GM19025 (cell line): ENCODE results near the gene PRCC.

Experiments
- ATAC-seq: cut with Tn5 transposase; IDR thresholded peaks from one replicate; pipeline ENCODE4 v1.9.1; 2021; ENCODE audit warnings: mild to moderate bottlenecking, low read depth, moderate library complexity; ENCODE audit not compliant: unreplicated experiment

Gene PRCC

DNA sequence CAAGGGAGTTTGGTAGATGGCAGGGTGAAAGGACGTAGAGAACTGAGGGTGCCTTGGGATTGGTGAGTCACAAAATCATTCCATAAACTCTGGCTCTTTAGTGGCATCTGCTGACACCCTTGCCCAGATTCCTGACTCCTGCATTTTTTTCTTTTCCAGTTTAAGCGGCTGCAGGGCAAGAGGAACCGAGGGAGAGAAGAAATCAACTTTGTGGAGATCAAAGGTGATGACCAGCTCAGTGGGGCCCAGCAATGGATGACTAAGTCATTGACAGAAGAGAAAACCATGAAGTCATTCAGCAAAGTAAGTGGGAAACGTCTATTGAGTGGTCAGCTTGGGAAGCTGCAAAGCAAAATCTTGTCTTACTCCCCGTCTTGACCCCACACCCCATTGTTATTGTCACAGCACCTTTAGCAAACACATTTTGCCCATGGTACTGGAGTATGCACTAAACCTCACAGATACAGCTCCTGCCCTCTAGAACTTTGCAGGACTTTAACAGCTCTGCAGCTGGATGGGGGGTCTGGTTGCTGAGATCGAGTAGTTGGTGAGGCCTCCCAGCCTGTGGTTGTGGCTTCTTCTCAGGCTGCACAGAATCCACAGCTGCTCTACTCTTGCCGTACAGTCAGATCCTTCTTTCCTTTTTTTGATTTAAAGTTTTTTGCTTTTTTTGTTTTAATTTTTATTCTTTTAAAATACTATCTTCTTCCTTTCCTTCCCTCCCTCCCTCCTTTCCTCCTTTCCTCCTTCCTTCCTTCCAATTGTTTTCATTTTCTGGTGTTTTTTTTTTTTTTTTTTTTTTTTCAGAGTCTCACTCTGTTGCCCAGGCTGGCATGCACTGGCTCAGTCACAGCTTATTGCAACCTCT, 27.4 kb downstream of the PRCC start:
- ATAC-seq: no peak

DNA sequence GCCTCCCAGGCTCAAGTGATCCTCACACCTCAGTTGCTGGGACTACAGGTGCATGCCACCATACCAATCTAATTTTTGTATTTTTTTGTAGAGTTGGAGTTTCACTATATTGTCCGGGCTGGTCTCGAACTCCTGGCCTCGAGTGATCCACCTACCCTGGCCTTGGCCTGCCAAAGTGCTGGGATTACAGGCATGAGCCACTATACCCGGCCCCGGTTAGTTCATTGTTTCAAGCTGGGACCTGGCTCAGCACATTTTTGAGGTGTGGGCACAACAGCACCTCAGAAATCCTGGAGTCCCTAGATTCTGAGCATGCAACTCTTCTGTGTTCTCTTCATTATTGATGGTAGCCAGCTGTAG, 28.0 kb downstream of the PRCC start:
- no peak for ATAC-seq

DNA sequence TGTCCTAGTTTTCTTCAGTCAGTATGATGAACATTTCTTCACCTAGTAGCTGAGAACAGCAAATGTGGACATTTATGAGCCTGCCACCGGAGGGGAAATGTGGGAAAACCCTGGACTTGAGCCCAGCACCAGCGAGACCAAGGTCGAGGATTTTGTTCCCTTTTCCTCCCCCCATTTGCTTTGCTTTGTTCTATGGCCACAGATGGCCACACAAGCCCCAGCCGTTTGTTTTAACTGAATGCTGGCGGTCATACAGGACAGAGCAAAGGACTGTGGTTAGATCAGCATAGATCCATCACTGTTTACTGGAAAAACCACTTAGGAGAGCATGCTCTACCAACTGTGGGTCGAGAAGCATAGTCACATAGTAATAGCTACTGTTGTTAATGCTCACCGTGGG, 28.5 kb downstream of the PRCC start:
- no peak for ATAC-seq

DNA sequence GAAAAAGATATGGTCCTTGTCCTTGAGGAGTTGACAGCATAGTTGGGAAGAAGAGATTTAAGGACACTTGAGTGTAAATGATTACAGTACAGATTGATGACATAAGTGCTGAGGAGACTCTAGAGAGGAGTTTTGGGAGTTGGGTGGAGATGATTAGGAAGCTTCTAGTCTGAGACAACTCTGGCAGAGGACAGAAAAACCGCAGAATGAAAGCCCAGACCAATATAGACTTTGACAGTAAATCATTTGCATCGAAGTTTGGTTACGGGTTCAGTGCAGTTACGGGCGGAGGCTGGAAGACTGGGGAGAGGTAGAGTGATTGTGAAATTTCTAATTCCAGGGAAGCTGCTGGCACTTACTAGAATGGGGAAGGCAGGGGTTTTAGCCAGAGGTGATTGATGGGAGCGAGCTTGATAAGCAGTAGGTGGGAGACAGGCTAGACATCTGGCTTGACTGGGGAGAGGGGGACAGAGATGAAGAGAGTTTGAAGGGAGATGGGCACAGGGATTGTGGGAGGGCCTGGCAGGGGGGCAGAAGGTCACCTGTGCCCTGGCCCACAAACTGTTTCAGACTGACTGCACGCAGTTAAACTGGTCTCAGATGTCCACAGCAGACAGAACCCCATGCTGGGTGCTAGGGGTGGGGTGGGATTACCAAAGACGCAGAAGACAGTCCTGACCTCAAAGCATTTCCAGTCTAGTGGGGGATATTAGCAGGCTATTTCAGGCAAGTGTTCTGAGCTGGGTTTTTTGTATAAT, 29.2 kb downstream of the PRCC start:
- no peak for ATAC-seq

DNA sequence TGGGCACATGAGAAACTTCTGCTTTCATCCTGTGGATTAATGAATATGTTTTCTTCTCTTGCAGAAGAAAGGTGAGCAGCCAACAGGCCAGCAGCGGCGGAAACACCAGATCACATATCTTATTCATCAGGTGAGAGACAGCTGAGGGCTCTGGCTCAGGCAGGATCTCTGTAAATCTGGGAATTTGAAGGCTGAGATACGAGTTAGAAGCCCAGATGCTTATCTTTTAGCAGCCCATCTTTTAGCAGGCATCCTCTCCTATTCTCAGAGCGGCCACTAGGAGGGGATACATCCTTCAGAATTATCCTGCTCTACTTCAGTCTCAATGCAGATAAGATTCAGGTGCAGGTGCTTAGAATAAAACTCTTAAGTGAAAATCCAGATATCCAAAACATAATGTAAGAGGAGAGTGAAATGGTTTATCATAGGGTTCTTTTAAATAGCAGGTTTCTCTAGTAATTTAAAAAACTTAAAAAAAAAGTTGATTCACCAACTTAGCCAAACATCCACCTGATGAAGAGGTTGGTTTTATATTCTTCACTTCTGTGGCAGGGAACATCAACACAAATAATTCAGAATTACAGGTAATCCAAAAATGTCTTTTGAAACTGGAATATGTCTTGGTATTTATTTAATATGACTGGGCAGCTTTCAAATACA, 30.0 kb downstream of the PRCC start:
- no peak for ATAC-seq

DNA sequence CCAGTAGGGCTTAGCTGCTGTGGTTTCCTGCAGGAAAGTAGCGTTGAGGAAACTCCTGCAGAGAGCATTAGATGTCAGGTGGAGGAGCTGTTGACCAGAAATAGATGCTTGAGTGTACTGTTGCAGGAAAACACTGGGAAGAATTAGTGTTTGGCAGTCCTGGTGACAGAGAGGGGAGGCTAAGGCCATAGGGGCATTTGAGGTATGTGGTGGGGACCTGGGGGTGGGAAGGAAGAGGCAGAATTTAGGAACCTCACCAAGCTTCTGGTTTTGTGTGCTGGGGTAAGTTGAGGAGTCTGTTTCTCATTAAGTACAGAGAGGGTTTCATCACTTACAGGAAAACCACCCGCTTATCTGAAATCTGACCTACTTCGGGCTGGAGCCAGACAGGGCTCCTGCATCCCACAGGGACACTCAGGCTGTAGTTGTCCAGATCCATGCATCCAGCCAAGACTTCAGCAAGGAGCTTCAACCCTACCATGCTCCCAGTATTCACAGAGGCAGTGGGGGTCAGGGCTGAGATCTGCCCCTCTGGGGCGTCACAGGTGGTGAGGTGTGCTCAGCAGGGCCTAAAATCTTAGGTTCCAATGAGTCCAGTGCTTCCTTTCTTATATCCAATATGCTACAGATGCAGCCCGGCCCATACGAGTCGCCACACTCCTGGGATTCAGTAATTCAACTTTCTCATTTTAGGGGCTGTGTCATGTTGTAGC, 34.2 kb downstream of the PRCC start:
- no peak for ATAC-seq

DNA sequence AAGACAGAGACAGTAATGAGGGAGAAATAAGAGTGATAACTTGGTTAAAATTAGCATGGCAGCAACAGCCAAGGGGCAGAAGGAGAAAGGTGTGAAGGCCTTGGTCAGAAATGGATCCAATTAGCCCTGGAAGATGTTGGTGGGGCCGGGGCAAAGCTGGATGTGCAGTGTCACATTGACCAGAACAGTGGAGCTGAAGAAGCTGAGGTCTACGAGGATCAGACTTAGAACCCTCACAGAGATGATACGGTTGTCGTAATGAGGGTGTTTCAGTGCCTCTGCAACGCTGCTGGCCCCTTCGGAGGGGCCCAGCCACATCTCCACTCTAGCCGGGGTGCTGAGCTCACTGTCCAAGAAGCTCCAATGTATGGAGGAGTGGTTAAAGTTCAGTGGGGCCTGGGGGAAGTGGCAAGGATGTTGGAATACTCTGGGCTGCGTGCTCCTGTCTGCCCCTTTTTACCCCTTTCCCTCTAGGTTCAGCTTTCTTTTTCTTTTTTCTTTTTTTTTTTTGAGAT, 35.1 kb downstream of the PRCC start:
- ATAC-seq: no peak

DNA sequence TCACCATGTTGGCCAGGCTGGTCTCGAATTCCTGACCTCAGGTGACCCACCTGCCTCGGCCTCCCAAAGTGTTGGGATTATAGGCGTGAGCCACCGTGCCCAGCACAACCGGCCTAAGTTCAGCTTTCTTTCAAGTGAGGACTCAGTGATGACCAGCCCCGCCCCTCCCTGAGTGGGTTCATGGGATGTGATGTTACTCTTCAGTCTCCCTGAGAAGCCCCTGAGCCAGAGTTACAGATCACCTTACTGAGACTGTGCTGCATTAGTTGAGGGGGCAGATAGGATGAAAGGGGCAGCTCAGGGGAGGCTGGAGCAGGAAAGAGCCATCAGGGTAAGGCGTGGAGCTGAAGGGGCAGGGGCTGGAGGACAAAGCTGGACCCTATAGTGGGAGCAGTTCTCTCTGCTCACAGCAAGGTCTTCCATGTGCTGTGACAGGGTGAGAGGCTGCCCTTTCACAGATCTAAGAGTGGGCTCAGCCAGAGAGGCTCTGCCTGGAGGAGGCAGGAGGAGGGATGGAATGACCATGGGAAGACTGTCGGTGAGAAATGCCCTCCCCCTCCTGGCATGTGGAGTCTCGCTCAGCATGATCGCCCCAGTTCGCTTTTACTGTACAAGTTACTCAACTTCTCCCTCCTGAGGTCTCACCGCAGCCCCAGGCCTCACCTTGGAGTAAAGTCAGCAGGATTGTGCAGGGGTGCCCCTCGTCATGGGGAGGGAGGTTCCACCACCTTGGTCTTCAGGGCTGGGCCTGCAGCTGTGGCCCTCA, 35.9 kb downstream of the PRCC start:
- ATAC-seq: no peak

DNA sequence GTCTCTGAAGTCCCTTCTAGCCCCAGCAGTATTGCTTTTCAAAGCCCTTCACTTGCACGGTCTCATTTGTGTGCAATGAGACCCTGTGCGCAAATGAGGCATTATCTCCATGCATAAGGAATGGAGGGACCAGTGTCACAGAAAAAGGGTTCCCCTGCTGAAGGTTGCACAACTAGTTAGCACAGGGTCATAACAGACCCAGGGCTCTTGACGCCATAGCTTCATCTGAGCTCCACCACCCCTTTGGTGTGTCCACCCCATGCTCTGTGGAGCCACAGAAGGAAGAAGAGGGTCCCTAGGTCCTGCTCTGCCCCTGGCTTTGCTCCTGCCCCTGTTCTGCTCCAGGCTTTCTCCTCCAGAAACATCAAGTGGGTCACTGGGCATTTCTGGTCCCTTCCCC, 36.7 kb downstream of the PRCC start:
- no peak for ATAC-seq

DNA sequence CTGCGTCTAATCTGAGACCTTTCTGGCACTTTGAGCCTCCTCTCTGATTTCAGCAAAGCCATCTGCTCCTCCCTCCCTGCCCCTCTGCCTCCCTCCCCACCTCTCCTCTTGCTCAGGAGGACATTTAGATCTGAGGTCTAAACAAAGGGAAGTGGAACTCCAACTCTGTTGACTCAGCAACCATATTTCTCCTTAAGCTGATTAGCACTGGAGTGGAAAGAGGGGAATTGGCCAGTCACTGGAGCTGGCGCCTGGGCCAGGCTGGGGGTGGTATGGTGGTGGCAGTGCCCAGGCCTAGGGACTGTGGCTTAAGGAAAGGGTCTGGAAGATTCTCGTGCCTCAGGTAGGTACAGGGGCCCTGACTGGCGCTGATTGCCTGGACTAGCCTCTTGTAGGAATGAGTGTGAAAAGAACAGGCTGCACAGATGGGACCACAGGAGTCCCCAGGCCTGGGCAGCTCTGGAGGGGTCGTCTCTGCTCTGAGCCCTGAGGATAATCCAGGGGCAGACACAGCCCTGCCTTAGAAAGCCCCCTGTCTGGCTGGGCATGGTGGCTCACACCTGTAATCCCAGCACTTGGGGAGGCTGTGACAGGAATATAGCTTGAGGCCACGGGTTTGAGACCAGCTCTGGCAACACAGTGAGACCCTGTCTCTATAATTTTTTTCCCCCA, 37.4 kb downstream of the PRCC start:
- no peak for ATAC-seq

DNA sequence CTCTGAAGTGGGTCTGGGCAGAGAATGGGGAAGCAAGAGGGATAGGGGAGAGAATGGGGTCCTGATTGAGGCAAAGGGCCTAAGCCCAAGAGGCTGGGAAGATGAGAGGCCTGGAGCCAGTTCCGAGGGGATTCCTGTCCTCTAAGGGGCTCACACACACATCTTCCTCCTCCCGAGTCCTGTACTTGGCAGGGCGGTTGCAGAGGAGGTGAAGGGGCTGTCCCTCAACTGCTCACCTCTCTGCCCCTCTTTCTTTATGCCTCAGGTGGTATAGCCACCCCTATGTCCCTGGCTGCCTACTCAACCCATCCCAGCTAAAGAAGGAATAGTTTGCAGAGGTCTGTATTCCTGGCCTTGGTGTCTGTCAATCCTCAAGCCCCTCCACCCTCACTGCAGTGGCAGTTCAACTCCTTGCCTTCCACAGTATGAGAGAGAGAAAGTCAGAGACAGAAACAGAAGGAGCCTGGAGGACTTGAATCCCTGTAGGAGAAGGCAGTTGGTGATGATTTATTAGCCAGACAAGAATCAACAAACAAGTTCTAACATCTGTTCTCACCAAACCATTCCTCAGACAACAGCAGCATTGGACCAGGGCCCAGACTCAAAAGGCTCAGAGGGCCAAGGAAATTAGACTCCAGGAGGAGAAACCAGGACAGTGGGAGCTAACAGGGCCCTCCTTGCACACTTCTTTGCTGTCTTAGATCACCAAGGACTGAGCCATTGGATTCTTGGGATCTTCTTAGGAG, 38.6 kb downstream of the PRCC start:
- no peak for ATAC-seq

DNA sequence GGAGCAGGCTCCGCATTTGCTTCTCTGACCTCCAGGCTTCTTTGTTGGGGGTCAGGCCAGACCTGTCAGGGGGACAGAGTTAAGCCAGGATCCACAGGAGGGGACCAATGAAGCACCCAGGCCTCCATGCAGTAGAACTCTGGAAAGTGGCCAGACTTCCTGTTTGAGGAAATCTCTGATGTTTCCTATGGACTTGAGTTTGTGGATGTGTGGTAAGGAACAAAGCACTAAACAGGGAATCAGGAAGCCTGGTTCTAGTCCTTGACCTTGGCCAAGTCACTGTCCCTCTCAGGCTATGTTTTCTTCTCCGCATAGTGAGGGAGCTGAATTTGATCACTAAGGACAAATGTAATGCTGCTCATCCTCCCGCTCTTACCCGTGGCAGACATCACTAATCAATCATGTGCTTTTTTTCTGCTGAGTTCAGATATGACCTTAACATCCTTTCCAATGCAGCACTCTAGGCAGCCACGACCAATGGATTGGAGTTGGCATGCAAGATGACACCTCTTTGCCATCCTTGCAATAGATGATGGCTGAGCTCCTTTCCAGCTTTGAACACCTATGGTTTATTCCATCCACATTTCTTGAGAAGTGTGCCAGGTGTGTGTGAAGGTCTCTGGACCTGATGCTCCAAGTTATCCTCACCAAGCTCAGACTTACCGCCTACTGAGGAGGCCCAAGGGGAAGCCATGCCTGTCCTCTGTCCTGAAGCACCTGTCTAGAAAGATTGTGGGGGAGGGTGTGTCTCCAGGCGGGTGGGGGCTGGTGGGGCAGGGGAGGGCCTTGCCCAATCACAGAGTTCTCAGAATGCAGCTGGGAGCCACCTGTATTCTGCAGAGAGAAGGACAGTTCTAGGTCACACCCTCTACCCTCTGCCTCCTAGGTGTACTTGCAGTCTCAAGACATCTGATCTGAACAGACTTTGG, 39.4 kb downstream of the PRCC start:
- no peak for ATAC-seq

DNA sequence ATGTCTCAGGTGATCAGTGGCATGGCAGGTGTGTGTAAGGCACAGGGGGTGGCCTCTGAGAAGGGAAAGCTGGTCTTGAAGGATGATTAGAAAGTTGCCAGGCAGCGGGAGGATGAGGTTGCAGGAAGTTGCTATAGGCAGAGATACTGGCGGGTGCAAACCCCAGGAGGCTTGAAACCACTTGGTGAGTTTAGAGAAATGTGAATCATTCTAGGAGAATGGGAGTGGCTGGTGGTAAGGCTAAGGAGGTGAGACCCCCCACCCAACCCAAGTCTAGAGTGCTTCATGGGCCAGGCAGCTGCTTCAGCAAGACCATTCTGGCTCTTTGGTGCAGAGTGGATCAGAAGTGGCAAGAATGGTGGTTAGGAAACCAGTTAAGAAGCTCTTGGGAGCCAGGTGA, 40.3 kb downstream of the PRCC start:
- no peak for ATAC-seq

DNA sequence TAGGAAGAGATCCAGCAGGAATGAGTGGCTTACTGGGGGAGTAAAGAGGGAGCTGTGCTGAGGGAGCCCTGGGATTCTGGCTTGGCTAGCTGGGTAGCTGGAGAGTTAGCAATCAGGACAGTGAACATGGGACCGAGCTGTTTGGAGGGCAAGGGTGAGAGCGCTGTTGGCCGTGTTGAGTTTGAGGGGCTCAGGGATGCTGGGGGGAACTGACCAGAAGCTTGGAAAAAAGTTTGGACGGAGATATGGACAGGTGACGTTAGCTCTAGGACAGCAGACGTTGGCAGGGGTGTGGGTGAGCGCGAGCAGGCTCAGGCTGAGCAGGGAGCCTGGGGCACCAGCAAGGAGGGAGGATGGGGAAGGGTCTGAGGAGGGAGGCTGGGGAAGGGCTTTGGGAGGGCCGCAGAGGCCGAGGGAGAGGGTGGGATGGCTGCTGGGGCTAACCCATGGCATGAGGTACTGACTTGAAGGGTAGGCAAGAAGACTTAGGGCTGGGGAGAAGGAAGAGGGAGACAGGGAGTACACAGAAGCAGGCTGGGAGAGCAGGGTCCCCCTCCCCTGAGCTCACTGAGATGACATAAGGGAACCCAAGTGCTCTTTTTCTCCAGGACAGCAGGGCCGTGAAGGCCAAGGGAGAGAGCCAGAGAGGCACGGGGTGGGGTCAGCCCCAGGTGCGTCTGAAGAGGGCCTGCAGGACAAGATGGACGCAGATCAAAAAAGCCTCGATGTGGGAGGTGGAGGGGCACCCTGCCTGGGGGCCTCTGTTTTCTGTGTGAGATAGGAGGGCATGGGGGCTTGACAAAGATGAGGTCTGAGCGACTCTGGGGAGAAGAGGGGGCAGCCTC, 41.1 kb downstream of the PRCC start:
- ATAC-seq: no peak

DNA sequence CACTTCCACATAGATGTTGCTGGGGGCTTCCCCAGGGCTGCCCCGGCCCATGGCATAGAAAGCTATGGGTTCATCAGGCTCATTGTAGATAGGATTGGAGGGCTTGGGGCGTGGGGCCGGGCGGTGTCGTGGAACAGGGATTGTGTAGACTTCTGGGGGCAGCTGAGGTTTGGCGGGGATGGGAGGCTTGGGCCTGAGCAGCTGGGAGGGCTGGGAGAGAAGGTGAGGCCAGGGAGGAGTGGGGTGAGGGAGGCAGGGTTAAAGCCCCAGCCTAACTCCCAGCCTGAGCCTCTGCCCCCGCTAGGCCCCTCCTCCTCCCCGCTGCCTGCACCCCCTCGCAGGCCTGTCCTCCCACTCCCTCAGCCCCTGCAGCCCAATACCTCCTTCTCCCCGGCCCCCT, 41.9 kb downstream of the PRCC start:
- ATAC-seq: no peak

DNA sequence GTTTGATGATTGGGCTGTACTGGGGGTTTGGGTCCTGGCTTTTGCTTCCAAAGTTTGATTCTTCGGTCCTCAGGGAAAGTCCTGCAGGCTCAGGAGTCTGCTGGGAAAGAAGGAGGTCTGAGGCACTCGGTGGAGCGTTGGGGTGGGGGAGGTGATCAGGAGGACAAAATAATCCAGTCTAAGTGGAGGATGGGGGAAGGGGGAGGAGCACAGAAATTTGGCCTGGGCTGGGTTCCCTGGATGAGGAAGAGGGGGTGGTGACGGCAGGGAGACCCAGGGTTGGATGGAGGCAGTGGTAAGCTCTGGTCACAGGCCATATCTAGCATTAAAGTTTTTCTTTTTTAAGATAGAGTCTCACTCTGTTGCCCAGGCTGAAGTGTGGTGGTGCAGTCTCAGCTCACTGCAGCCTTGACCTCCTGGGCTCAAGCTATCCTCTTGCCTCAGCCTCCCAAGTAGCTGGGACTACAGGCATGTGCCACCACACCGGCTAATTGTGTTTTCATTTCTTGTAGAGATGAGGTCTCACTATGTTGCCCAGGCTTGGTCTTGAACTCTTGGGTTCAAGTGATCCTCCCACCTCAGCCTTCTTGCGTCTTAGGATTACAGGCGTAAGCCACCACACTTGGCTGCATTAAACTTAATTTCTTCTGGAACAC, 42.5 kb downstream of the PRCC start:
- no peak for ATAC-seq
